Esophagus squamous epithelium (tissue), 4 donors: Measurements from ENCODE around the gene DNMT3A.

ENCODE experiments used
- POLR2A ChIP-seq, 4 donors: fragments of 450-650 bp; IDR thresholded peaks; one replicate each; pipeline ENCODE4 v1.6.1; 2017; ENCODE audit warnings: antibody characterized with exemption in 4 of 4, mild to moderate bottlenecking in 4 of 4, moderate library complexity in 3 of 4
- TF ChIP-seq, protein P1 (sequence below), 6 experiments: fragments of 450-650 bp in 4 of 6; fragments of 200-600 bp in 2 of 6; sonication (generic) in 2 of 6; IDR thresholded peaks; one replicate each; pipeline ENCODE4 v1.5.1; 2016 to 2019; ENCODE audit warnings: antibody characterized with exemption in 6 of 6, mild to moderate bottlenecking in 4 of 6, moderate library complexity in 4 of 6

DNA sequence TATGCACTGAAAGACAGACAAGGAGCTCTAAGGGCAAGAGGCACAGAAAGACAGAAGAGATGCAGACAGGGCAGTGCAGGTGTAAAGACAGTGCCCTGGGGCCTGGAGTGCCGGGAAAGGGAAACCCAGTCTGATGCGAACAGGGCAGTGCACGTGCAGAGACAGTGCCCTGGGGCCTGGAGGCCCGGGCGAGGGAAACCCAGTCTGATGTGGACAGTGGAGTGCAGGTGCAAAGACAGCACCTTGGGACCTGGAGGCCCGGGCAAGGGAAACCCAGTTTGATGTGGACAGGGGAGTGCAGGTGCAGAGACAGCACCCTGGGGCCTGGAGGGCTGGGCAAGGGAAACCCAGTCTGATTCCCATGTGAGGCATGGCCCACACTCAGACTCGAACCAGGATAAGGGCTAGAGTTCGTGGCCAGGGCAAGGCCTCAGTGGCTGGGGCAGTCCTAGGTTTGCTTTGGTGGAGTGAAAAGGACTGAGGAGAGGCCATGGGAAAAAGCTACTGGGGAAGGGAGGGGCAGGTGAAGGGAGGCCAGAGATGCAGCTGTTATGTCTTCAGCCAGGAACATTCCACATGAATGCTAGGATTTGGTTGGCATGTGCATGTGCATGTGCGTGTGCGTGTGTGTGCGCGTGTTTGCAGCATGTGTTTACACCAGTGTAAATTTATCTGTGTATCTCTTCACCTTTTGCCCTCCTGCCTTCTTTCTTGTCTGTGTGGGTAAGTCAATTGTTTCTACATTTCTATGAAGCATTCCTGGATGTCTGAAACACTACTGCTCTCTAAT lies 39.1 kb upstream of the DNMT3A start:
- TF ChIP-seq, protein P1, sequence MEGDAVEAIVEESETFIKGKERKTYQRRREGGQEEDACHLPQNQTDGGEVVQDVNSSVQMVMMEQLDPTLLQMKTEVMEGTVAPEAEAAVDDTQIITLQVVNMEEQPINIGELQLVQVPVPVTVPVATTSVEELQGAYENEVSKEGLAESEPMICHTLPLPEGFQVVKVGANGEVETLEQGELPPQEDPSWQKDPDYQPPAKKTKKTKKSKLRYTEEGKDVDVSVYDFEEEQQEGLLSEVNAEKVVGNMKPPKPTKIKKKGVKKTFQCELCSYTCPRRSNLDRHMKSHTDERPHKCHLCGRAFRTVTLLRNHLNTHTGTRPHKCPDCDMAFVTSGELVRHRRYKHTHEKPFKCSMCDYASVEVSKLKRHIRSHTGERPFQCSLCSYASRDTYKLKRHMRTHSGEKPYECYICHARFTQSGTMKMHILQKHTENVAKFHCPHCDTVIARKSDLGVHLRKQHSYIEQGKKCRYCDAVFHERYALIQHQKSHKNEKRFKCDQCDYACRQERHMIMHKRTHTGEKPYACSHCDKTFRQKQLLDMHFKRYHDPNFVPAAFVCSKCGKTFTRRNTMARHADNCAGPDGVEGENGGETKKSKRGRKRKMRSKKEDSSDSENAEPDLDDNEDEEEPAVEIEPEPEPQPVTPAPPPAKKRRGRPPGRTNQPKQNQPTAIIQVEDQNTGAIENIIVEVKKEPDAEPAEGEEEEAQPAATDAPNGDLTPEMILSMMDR (IDR thresholded peaks at IDR 0.05) = no peak
- TF ChIP-seq POLR2A (IDR thresholded peaks at IDR 0.05) = no peak
